CD4-positive, alpha-beta T cell treated with Interleukin-2 at 100 ng/mL for 4 hours (primary cell): ENCODE measurements around the gene BCAN.
A peak's percentile ranks its signal among the peaks of the same experiment; 100 is the strongest.
"Not testable (repeated sequence)": the region's sequence is repeated elsewhere in the genome, so short reads cannot be mapped to it uniquely, and the experiment has no call there.

Experiments
- DNase-seq: peaks from one replicate; pipeline ENCODE4 v3.0.0-alpha.2; 2020; ENCODE audit warnings: low spot score

Gene BCAN, protein sequence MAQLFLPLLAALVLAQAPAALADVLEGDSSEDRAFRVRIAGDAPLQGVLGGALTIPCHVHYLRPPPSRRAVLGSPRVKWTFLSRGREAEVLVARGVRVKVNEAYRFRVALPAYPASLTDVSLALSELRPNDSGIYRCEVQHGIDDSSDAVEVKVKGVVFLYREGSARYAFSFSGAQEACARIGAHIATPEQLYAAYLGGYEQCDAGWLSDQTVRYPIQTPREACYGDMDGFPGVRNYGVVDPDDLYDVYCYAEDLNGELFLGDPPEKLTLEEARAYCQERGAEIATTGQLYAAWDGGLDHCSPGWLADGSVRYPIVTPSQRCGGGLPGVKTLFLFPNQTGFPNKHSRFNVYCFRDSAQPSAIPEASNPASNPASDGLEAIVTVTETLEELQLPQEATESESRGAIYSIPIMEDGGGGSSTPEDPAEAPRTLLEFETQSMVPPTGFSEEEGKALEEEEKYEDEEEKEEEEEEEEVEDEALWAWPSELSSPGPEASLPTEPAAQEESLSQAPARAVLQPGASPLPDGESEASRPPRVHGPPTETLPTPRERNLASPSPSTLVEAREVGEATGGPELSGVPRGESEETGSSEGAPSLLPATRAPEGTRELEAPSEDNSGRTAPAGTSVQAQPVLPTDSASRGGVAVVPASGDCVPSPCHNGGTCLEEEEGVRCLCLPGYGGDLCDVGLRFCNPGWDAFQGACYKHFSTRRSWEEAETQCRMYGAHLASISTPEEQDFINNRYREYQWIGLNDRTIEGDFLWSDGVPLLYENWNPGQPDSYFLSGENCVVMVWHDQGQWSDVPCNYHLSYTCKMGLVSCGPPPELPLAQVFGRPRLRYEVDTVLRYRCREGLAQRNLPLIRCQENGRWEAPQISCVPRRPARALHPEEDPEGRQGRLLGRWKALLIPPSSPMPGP

DNA sequence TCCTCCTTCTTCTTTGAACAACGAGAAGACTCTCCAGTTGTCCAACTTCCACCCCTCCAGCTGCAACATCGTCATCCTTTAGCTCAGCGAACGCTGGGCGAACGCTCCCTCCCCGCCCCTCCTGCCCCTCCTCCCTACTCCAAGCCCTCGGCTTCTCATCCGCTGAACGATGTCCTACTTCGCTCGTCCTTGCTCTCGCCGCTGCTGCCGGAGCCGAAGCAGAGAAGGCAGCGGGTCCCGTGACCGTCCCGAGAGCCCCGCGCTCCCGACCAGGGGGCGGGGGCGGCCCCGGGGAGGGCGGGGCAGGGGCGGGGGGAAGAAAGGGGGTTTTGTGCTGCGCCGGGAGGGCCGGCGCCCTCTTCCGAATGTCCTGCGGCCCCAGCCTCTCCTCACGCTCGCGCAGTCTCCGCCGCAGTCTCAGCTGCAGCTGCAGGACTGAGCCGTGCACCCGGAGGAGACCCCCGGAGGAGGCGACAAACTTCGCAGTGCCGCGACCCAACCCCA is at the start of gene BCAN:
Gene BCAN, plus strand, starts transcription at position 357 of the 504 bp plus-strand sequence. CDS start 3,938 bp downstream, outside the sequence.
- DNase-seq: no peak

GRCh38 chr1:156592158-156592909 is 49.6 kb upstream of the BCAN start:
- DNase-seq: no peak

GRCh38 chr1:156592910-156593660 is 48.8 kb upstream of the BCAN start:
- DNase-seq: no peak

DNA sequence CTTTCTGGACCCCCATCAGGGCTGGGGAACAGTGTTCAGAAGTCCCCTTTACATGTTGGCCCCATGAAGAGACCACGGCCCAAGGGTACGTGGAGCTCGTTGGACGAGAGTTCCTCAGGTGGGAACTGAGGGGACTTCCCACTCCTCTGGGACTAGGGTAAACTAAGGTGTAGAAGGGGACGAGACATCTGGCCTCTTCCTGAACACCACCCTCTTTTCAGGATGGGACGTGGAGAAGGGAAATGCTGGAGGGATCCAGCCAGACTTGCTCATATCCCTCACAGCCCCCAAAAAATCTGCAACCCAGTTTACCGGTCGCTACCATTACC is 48.3 kb upstream of the BCAN start:
- no peak for DNase-seq

DNA sequence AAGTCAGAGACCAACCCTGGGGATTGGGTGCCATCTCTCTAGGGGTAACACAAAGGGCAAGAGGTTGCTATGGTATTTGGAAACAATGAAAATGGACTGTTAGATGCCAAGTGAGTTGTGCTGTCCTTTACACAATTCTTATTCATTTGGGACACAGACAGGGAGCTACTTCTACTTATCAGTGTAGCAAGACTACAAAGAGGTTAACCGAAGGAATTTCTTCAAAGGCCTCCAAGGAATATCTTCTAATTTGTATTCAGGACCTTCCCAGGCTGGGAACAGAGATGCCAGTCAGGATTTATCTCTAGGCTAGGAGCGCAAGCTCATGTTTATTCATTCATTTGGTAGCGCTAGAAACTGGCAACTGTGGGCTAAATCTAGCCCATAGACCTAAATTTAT is 47.7 kb upstream of the BCAN start:
- no peak for DNase-seq

- DNase-seq: no peak
These were observed 46.9 kb upstream of the BCAN start for GRCh38 chr1:156595016-156595415.

DNA sequence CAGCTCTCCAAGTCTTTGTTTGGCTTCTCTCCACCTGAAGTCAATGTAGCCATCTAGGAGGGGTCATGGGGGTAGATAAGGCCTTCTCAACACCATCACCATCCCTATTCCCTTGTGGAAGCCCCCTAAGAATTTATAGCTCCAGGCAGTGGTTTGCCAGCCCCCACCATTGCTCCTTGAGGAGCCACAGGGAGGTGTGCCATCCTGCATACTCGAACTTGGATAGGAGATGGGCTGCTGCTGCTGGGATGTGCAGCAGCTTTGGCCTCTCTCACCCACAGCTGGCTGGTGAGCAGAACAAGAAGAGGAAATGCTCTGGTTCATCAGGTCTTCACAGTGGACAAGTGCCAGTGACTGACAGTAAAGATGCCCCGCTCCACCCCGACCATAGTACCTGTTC is 45.5 kb upstream of the BCAN start:
- DNase-seq: no peak

DNA sequence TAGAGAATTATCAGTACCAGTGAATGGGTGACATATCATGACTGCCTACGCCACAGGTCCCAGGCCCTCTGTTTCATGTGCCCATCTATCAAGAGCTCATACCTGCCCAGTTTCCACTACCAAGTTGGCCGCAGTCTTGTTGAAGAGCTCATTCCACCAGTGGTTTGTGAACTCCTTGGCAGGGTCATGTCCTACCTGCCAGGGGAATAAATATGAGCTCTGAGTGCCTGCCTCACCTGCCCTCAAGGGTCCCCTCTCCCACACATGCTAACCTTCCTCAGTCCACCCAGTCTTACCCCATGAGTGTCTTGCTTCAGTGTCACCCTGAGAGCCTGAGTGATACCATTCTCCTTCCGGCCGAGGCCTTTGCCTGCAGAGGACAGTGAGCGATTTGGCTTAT is 43.8 kb upstream of the BCAN start:
- no peak for DNase-seq

DNA sequence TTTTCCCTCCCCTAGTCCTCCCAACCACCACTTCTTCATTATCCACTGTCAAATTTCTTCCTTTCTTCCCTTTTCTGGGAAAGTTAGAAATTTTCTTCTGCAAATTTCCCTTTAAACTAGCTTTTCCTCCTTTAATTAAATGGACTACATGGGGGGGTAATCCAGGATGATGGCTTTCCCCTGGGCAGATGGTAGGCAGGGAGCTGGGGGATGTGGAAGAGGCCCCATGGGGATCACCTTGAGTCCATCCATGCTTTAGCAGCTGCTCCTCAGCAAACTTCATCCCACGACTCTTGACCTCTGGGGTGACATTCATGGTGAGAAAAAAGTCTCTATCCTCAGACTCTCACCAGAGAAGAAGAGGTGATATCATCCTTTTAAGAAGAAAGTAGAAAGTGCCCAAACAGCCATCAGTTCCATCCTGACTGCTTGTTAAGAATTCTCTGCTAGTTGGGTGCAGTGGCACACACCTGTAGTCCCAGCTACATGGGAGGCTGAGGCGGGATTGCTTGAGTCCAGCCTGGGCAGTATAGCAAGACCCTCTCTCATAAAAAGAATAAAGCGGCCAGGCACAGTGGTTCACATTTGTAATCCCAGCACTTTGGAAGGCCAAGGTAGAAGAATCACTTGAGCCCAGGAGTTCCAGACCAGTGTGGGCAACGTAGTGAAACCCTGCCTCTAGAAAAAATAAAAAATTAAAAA is 43.0 kb upstream of the BCAN start:
- no peak for DNase-seq

- DNase-seq: peak; percentile 30
These were observed 42.1 kb upstream of the BCAN start for GRCh38 chr1:156599811-156600210.

GRCh38 chr1:156600733-156601121 is 41.2 kb upstream of the BCAN start:
- DNase-seq: no peak

GRCh38 chr1:156601122-156601830 is 40.6 kb upstream of the BCAN start, which contains the start of gene GPATCH4:
Gene GPATCH4, minus strand, starts transcription at chr1:156601479.
- DNase-seq: peak; percentile 90

GRCh38 chr1:156601892-156602291 is 40.0 kb upstream of the BCAN start:
- DNase-seq: no peak

DNA sequence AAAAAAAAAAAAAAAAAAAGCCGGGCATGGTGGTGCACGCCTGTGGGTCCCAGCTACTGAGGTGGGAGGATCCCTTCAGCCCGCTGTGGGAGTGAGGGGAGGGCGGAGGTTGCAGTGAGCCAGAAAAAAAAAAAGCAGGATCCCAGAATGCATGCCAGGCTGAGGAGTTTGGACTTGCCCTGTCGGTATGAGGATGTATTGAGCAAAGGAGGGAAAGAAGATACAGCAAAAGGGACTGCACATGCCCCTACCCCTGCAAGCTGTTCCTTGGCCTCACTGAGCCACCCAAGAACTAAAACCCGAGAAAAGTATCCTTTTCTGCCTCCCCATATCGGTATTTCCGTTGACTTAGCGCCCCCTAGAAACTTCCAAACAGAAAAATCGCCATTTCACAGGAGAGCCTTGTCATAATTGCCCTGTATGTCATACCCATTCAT is 39.3 kb upstream of the BCAN start:
- peak; percentile 29 for DNase-seq

GRCh38 chr1:156607344-156607743 is 34.6 kb upstream of the BCAN start:
- DNase-seq: not testable (repeated sequence)

GRCh38 chr1:156608036-156608674 is 33.8 kb upstream of the BCAN start:
- DNase-seq: peak; percentile 78

- DNase-seq: peak; percentile 66
These were observed 32.9 kb upstream of the BCAN start for GRCh38 chr1:156608981-156609380.

GRCh38 chr1:156610072-156610471 is 31.8 kb upstream of the BCAN start:
- not testable (repeated sequence) for DNase-seq

- no peak for DNase-seq
These were observed 29.3 kb upstream of the BCAN start for GRCh38 chr1:156612666-156613065.

- DNase-seq: no peak
These were observed 26.0 kb upstream of the BCAN start for GRCh38 chr1:156615946-156616345.
